Activated CD4-positive, CD25-positive, alpha-beta regulatory T cell treated with anti-CD3 and anti-CD28 coated beads, Interleukin-2, amount 50 U/mL, for 72 hours (primary cell): Measurements from ENCODE around the gene FAM124B.
"Not testable (repeated sequence)": the region's sequence is repeated elsewhere in the genome, so short reads cannot be mapped to it uniquely, and the experiment has no call there.

Source experiments
- DNase-seq: peaks from one replicate; pipeline ENCODE4 v3.0.0; 2021

Gene FAM124B

GRCh38 chr2:224412141-224413015 lies 10.5 kb upstream of the FAM124B start:
- no peak for DNase-seq

- DNase-seq, result no peak
Observed at GRCh38 chr2:224410946-224411561, 9.1 kb upstream of the FAM124B start.

GRCh38 chr2:224408676-224409075 lies 6.8 kb upstream of the FAM124B start:
- DNase-seq, result no peak

- no peak for DNase-seq
Observed at GRCh38 chr2:224407241-224407701, 5.4 kb upstream of the FAM124B start.

- DNase-seq, result no peak
Observed at GRCh38 chr2:224405841-224406370, 4.0 kb upstream of the FAM124B start.

GRCh38 chr2:224405412-224405811 lies 3.5 kb upstream of the FAM124B start:
- no peak for DNase-seq

- no peak for DNase-seq
Observed at GRCh38 chr2:224404796-224405195, 2.9 kb upstream of the FAM124B start.

- DNase-seq, result no peak
Observed at GRCh38 chr2:224403657-224404056, 1.8 kb upstream of the FAM124B start.

GRCh38 chr2:224400886-224401632 lies 848 bp downstream of the FAM124B start:
- no peak for DNase-seq

- DNase-seq, result no peak
Observed at GRCh38 chr2:224400174-224400810, 1.6 kb downstream of the FAM124B start.

- DNase-seq, result no peak
Observed at GRCh38 chr2:224398289-224398688, 3.6 kb downstream of the FAM124B start.

GRCh38 chr2:224397100-224397499 lies 4.8 kb downstream of the FAM124B start:
- DNase-seq, result not testable (repeated sequence)

- no peak for DNase-seq
Observed at GRCh38 chr2:224395620-224396390, 6.1 kb downstream of the FAM124B start.

GRCh38 chr2:224393157-224393872 lies 8.6 kb downstream of the FAM124B start:
- DNase-seq, result no peak

GRCh38 chr2:224392545-224392944 lies 9.4 kb downstream of the FAM124B start:
- DNase-seq, result no peak

GRCh38 chr2:224389317-224389716 lies 12.6 kb downstream of the FAM124B start:
- no peak for DNase-seq

- no peak for DNase-seq
Observed at GRCh38 chr2:224386876-224387275, 15.0 kb downstream of the FAM124B start.

GRCh38 chr2:224382973-224383555 lies 18.8 kb downstream of the FAM124B start:
- DNase-seq, result no peak

- not testable (repeated sequence) for DNase-seq
Observed at GRCh38 chr2:224382280-224382647, 19.6 kb downstream of the FAM124B start.

GRCh38 chr2:224381521-224382279 lies 20.2 kb downstream of the FAM124B start:
- DNase-seq, result no peak
